H9 (cell line): Measurements from ENCODE around the gene DPF3. TPM values are rescaled to one million over a fixed set of nuclear protein-coding genes. Genes with fewer than 3 reads are reported as not detected.

Experiments used
- DNase-seq: peaks from one replicate; pipeline ENCODE4 v3.0.0-alpha.2; 2017
- H2AFZ ChIP-seq: one replicate; pipeline ENCODE4 v1.6.1; 2013; ENCODE audit warnings: mild to moderate bottlenecking, low read length, control low read depth, moderate library complexity
- H2AK5ac ChIP-seq: 2 replicates; pipeline ENCODE4 v1.6.1; 2013; ENCODE audit warnings: low read length, control low read depth, mixed read lengths; ENCODE audit not compliant: insufficient read length
- H2BK120ac ChIP-seq: one replicate; pipeline ENCODE4 v1.6.1; 2013; ENCODE audit warnings: low read depth, mild to moderate bottlenecking, low read length, control low read depth, inconsistent platforms; ENCODE audit not compliant: poor library complexity, severe bottlenecking
- H2BK12ac ChIP-seq: 2 replicates; pipeline ENCODE4 v1.6.1; 2013; ENCODE audit warnings: low read length, control low read depth, mixed read lengths, low read depth; ENCODE audit not compliant: insufficient read length
- H2BK15ac ChIP-seq: 2 replicates; pipeline ENCODE4 v1.6.1; 2013; ENCODE audit warnings: low read depth, low read length, control low read depth
- H2BK20ac ChIP-seq: one replicate; pipeline ENCODE4 v1.6.1; 2013; ENCODE audit warnings: low read depth, mild to moderate bottlenecking, low read length, control low read depth, inconsistent platforms; ENCODE audit not compliant: poor library complexity, severe bottlenecking
- H2BK5ac ChIP-seq: 2 replicates; pipeline ENCODE4 v1.6.1; 2013; ENCODE audit warnings: low read length, control low read depth, mixed read lengths; ENCODE audit not compliant: insufficient read length
- H3K14ac ChIP-seq: 2 replicates; pipeline ENCODE4 v1.6.1; 2013; ENCODE audit warnings: low read length, control low read depth; ENCODE audit not compliant: insufficient read depth
- H3K18ac ChIP-seq: 2 replicates; pipeline ENCODE4 v1.6.1; 2013; ENCODE audit warnings: low read depth, mild to moderate bottlenecking, mixed read lengths, low read length, control low read depth; ENCODE audit not compliant: insufficient read length
- H3K23ac ChIP-seq: 2 replicates; pipeline ENCODE4 v1.6.1; 2013; ENCODE audit warnings: low read length, control low read depth, mixed read lengths, low read depth; ENCODE audit not compliant: insufficient read length
- H3K23me2 ChIP-seq: 2 replicates; pipeline ENCODE4 v1.6.1; 2013; ENCODE audit warnings: low read depth, mild to moderate bottlenecking, mixed read lengths, low read length, control low read depth; ENCODE audit not compliant: insufficient read length, poor library complexity, severe bottlenecking
- H3K27ac ChIP-seq: 2 replicates; pipeline ENCODE4 v1.5.1; 2013; ENCODE audit warnings: low read length, control low read depth, mixed read lengths, low read depth; ENCODE audit not compliant: insufficient read length
- H3K27me3 ChIP-seq: 2 replicates; pipeline ENCODE4 v1.6.1; 2013; ENCODE audit warnings: low read length, control low read depth, inconsistent platforms; ENCODE audit not compliant: insufficient read depth
- H3K4ac ChIP-seq: 2 replicates; pipeline ENCODE4 v1.6.1; 2013; ENCODE audit warnings: low read depth, mild to moderate bottlenecking, control low read depth, inconsistent platforms, low read length, moderate library complexity
- H3K4me1 ChIP-seq: 2 replicates; pipeline ENCODE4 v1.6.1; 2013; ENCODE audit warnings: low read length, control low read depth, inconsistent platforms; ENCODE audit not compliant: insufficient read depth
- H3K4me2 ChIP-seq: 2 replicates; pipeline ENCODE4 v1.6.1; 2013; ENCODE audit warnings: low read length, control low read depth, mixed read lengths; ENCODE audit not compliant: insufficient read length, insufficient read depth
- H3K56ac ChIP-seq: 2 replicates; pipeline ENCODE4 v1.6.1; 2013; ENCODE audit warnings: low read depth, mild to moderate bottlenecking, mixed read lengths, low read length, control low read depth; ENCODE audit not compliant: insufficient read length
- H3K79me1 ChIP-seq: 2 replicates; pipeline ENCODE4 v1.6.1; 2013; ENCODE audit warnings: low read depth, mild to moderate bottlenecking, moderate library complexity, low read length, control low read depth, inconsistent platforms; ENCODE audit not compliant: insufficient read depth, poor library complexity, severe bottlenecking
- H3K79me2 ChIP-seq: 2 replicates; pipeline ENCODE4 v1.6.1; 2013; ENCODE audit warnings: low read length, control low read depth, inconsistent platforms; ENCODE audit not compliant: insufficient read depth
- H3K9ac ChIP-seq: 2 replicates; pipeline ENCODE4 v1.6.1; 2013; ENCODE audit warnings: low read length, control low read depth, mixed read lengths; ENCODE audit not compliant: insufficient read length; ENCODE audit errors: extremely low read depth
- H3K9me3 ChIP-seq: one replicate; pipeline ENCODE4 v1.6.1; 2013; ENCODE audit warnings: low read depth, low read length, inconsistent platforms; ENCODE audit not compliant: control insufficient read depth
- H3T11ph ChIP-seq: one replicate; pipeline ENCODE4 v1.6.1; 2013; ENCODE audit warnings: mild to moderate bottlenecking, low read length, control low read depth, inconsistent platforms
- H4K20me1 ChIP-seq: one replicate; pipeline ENCODE4 v1.6.1; 2013; ENCODE audit not compliant: control insufficient read depth, insufficient read length, insufficient read depth
- H4K5ac ChIP-seq: 2 replicates; pipeline ENCODE4 v1.6.1; 2013; ENCODE audit warnings: low read depth, mild to moderate bottlenecking, mixed read lengths, low read length, control low read depth; ENCODE audit not compliant: insufficient read length
- H4K8ac ChIP-seq: replicated peaks from 2 replicates; pipeline ENCODE4 v1.6.1; 2013; ENCODE audit warnings: low read length, control low read depth, mixed read lengths, low read depth; ENCODE audit not compliant: insufficient read length
- H4K91ac ChIP-seq: 2 replicates; pipeline ENCODE4 v1.6.1; 2013; ENCODE audit warnings: low read depth, mild to moderate bottlenecking, moderate library complexity, mixed read lengths, low read length, control low read depth; ENCODE audit not compliant: insufficient read length
- H3K27ac Mint-ChIP-seq, 3 experiments: 2 replicates in 2 of 3; 3 replicates in 1 of 3; pipeline ENCODE4 v1.8.0; 2020 to 2021; ENCODE audit warnings: mixed read lengths in 3 of 3, mild to moderate bottlenecking in 1 of 3, moderate library complexity in 1 of 3
- H3K27me3 Mint-ChIP-seq: 2 replicates; pipeline ENCODE4 v1.8.0; 2021; ENCODE audit warnings: low read depth, mild to moderate bottlenecking, moderate library complexity, mixed read lengths
- H3K36me3 Mint-ChIP-seq, 3 experiments: 2 replicates in 2 of 3; 3 replicates in 1 of 3; pipeline ENCODE4 v1.8.0; 2020 to 2021; ENCODE audit warnings: low read depth in 3 of 3, mixed read lengths in 3 of 3; ENCODE audit not compliant: insufficient read depth in 1 of 3
- H3K4me1 Mint-ChIP-seq, 2 experiments: 2 replicates each; pipeline ENCODE4 v1.8.0; 2020; ENCODE audit warnings: mixed read lengths in 2 of 2
- H3K4me3 Mint-ChIP-seq, 2 experiments: 2 replicates in 1 of 2; 3 replicates in 1 of 2; pipeline ENCODE4 v1.8.0; 2020 to 2021; ENCODE audit warnings: mild to moderate bottlenecking in 2 of 2, mixed read lengths in 2 of 2, moderate library complexity in 1 of 2
- H3K9me3 Mint-ChIP-seq, 2 experiments: 2 replicates in 1 of 2; 3 replicates in 1 of 2; pipeline ENCODE4 v1.8.0; 2020; ENCODE audit warnings: mild to moderate bottlenecking in 2 of 2, mixed read lengths in 2 of 2, moderate library complexity in 1 of 2
- WGBS: extraction: QIAGEN DNeasy Blood & Tissue Kit; methylation state at CpG from one replicate; pipeline ENCODE4 v1.1.7; 2013; ENCODE audit warnings: missing lambda C conversion rate, low lambda C conversion rate, mixed read lengths; ENCODE audit not compliant: insufficient read length; ENCODE audit errors: extremely low coverage; 5-methylcytosine and 5-hydroxymethylcytosine counted together
- total RNA-seq: library from RNA; stranded (reverse); gene quantifications from 2 replicates; pipeline ENCODE4 v1.2.1, GENCODE V29; 2021
- TF ChIP-seq, protein P1 (sequence below): fragments of 200-600 bp; sonication (generic); conservative IDR thresholded peaks from 3 replicates; pipeline ENCODE4 v1.8.0; 2021; ENCODE audit warnings: antibody characterized with exemption, mild to moderate bottlenecking

Gene DPF3
- total RNA-seq, 1 experiment from 2014 or later = not detected

- H2BK120ac ChIP-seq = no peak overlapping the region
- H2BK15ac ChIP-seq = no peak overlapping the region
- H3K4me1 ChIP-seq = peaks cover 1% of the 10 kb centered on the region; the same call in 1 of the 2 replicates
- no peaks in the 10 kb centered on the region for H3K27me3 ChIP-seq
- no peak overlapping the region for H3K56ac ChIP-seq
- H3K79me2 ChIP-seq = no peaks in the 10 kb centered on the region
- H3K23ac ChIP-seq = no peak overlapping the region
- H3K9me3 Mint-ChIP-seq = no peaks in the 10 kb centered on the region
- no peak overlapping the region for H3K4me3 Mint-ChIP-seq
- no peak overlapping the region for H3T11ph ChIP-seq
- no peaks in the 10 kb centered on the region for H3K36me3 Mint-ChIP-seq
- H3K79me1 ChIP-seq = no peaks in the 10 kb centered on the region
- H2BK20ac ChIP-seq = no peak overlapping the region
- H3K14ac ChIP-seq = no peak overlapping the region
- H3K27ac Mint-ChIP-seq = no peak overlapping the region
- no CpG with 5 or more reads among the region's 13 CpGs for WGBS
- no peak overlapping the region for H2AK5ac ChIP-seq
- no peak overlapping the region for H4K5ac ChIP-seq
- H4K8ac ChIP-seq = no peak overlapping the region
- no peaks in the 10 kb centered on the region for H3K9me3 ChIP-seq
- peaks cover 5% of the 10 kb centered on the region; the same call in 1 of the 2 replicates for H3K27me3 Mint-ChIP-seq
- no peak overlapping the region for H3K27ac ChIP-seq
- H2BK5ac ChIP-seq = no peak overlapping the region
- TF ChIP-seq, protein P1, sequence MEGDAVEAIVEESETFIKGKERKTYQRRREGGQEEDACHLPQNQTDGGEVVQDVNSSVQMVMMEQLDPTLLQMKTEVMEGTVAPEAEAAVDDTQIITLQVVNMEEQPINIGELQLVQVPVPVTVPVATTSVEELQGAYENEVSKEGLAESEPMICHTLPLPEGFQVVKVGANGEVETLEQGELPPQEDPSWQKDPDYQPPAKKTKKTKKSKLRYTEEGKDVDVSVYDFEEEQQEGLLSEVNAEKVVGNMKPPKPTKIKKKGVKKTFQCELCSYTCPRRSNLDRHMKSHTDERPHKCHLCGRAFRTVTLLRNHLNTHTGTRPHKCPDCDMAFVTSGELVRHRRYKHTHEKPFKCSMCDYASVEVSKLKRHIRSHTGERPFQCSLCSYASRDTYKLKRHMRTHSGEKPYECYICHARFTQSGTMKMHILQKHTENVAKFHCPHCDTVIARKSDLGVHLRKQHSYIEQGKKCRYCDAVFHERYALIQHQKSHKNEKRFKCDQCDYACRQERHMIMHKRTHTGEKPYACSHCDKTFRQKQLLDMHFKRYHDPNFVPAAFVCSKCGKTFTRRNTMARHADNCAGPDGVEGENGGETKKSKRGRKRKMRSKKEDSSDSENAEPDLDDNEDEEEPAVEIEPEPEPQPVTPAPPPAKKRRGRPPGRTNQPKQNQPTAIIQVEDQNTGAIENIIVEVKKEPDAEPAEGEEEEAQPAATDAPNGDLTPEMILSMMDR = no peak
- H3K23me2 ChIP-seq = no peaks in the 10 kb centered on the region
- H3K9ac ChIP-seq = no peak overlapping the region
- H2AFZ ChIP-seq = no peak overlapping the region
- no peak for DNase-seq
- no peak overlapping the region for H2BK12ac ChIP-seq
- no peak overlapping the region for H4K91ac ChIP-seq
- no peak overlapping the region for H3K4ac ChIP-seq
- H3K4me2 ChIP-seq = no peak overlapping the region
- H4K20me1 ChIP-seq = no peaks in the 10 kb centered on the region
- H3K4me1 Mint-ChIP-seq = peaks cover 18 to 19% of the 10 kb centered on the region in 2 experiments
- H3K18ac ChIP-seq = no peak overlapping the region
Measured at GRCh38 chr14:72786378-72787350, 107.2 kb downstream of the DPF3 start.
